ENCODE data around the gene USP51.

GRCh38 chrX:55523356-55523755 lies 33.7 kb upstream of the USP51 start:
- TF ChIP-seq CREB1 (IDR thresholded peaks at IDR 0.05; ENCODE audit: low read depth): no peak
- TF ChIP-seq REST (IDR thresholded peaks at IDR 0.05; ENCODE audit: low read depth): no peak
- no peak for TF ChIP-seq YY1 (IDR thresholded peaks at IDR 0.05; ENCODE audit: low read depth)
- TF ChIP-seq TEAD4 (IDR thresholded peaks at IDR 0.05): no peak
- no peak for TF ChIP-seq RAD21 (IDR thresholded peaks at IDR 0.05; ENCODE audit: low read depth)
- TF ChIP-seq EP300 (IDR thresholded peaks at IDR 0.05; ENCODE audit: borderline replicate concordance): no peak
- TF ChIP-seq CEBPB (IDR thresholded peaks at IDR 0.05): no peak
- TF ChIP-seq FOXM1 (IDR thresholded peaks at IDR 0.05; ENCODE audit: borderline replicate concordance, low read depth): no peak

All from Ishikawa (cell line).